Neutrophil (primary cell): ENCODE measurements around the gene ARHGAP19.
A peak's percentile ranks its signal among the peaks of the same experiment; 100 is the strongest.

Experiments
- H3K27ac ChIP-seq: fragments of 200-600 bp; sonication (generic); 2 replicates; pipeline ENCODE4 v1.5.1; 2016; ENCODE audit warnings: mild to moderate bottlenecking, moderate library complexity
- H3K27me3 ChIP-seq: fragments of 200-600 bp; sonication (generic); 2 replicates; pipeline ENCODE4 v1.6.0; 2016; ENCODE audit warnings: mild to moderate bottlenecking
- H3K36me3 ChIP-seq: fragments of 200-600 bp; sonication (generic); 2 replicates; pipeline ENCODE4 v1.5.1; 2017
- H3K4me1 ChIP-seq, 2 experiments: fragments of 200-600 bp in 1 of 2; sonication (generic) in 1 of 2; 1 replicate in 1 of 2; 2 replicates in 1 of 2; pipeline versions ENCODE4 v1.5.1 to v1.6.1; 2013 to 2016; ENCODE audit warnings: low read depth in 1 of 2, low read length in 1 of 2, mild to moderate bottlenecking in 1 of 2, moderate library complexity in 1 of 2; ENCODE audit not compliant: control insufficient read depth in 1 of 2, insufficient read depth in 1 of 2
- H3K4me3 ChIP-seq, 2 experiments: fragments of 200-600 bp in 1 of 2; sonication (generic) in 1 of 2; 1 replicate in 1 of 2; 2 replicates in 1 of 2; pipeline ENCODE4 v1.5.1; 2013 to 2016; ENCODE audit warnings: low read depth in 1 of 2, low read length in 1 of 2, mild to moderate bottlenecking in 1 of 2, moderate library complexity in 1 of 2
- H3K9me3 ChIP-seq: fragments of 200-600 bp; sonication (generic); 2 replicates; pipeline ENCODE4 v1.5.1; 2016
- CTCF ChIP-seq: fragments of 200-600 bp; sonication (generic); IDR thresholded peaks from 2 replicates; pipeline ENCODE4 v1.5.1; 2016; ENCODE audit warnings: antibody characterized with exemption

Gene ARHGAP19

GRCh38 chr10:97243836-97244235 lies 48.6 kb downstream of the ARHGAP19 start:
- peaks cover 76% of the 10 kb centered on the region for H3K36me3 ChIP-seq
- no peak overlapping the region for H3K4me3 ChIP-seq

GRCh38 chr10:97238855-97239254 lies 53.6 kb downstream of the ARHGAP19 start:
- Histone ChIP-seq H3K27ac (no peak overlapping the region), H3K27me3 (no peaks in the 10 kb centered on the region), H3K36me3 (peaks cover 76% of the 10 kb centered on the region), H3K4me3 (no peak overlapping the region), H3K9me3 (no peaks in the 10 kb centered on the region), H3K4me1 (peaks cover 0 to 6% of the 10 kb centered on the region in 2 experiments)
- TF ChIP-seq CTCF = no peak

More at GRCh38 chr10:97243836-97244235, 48.6 kb downstream of the ARHGAP19 start:
- no peaks in the 10 kb centered on the region for H3K4me1 ChIP-seq
- TF ChIP-seq CTCF = no peak
- no peak overlapping the region for H3K27ac ChIP-seq
- H3K27me3 ChIP-seq = no peaks in the 10 kb centered on the region
- H3K9me3 ChIP-seq = no peaks in the 10 kb centered on the region

GRCh38 chr10:97235353-97235752 lies 57.1 kb downstream of the ARHGAP19 start:
- Histone ChIP-seq H3K27me3 (no peaks in the 10 kb centered on the region), H3K4me3 (no peak overlapping the region), H3K4me1 (peaks cover 0 to 6% of the 10 kb centered on the region in 2 experiments), H3K36me3 (peaks cover 72% of the 10 kb centered on the region), H3K27ac (no peak overlapping the region), H3K9me3 (no peaks in the 10 kb centered on the region)
- TF ChIP-seq CTCF = no peak

- Histone ChIP-seq H3K4me1 (peaks cover 0 to 6% of the 10 kb centered on the region in 2 experiments), H3K36me3 (peaks cover 75% of the 10 kb centered on the region), H3K27me3 (no peaks in the 10 kb centered on the region)
Measured at GRCh38 chr10:97234400-97234799, 58.0 kb downstream of the ARHGAP19 start.

GRCh38 chr10:97230146-97230545 lies 62.3 kb downstream of the ARHGAP19 start:
- no peak overlapping the region for H3K4me3 ChIP-seq
- no peak for TF ChIP-seq CTCF
- no peak overlapping the region for H3K27ac ChIP-seq
- peaks cover 0 to 6% of the 10 kb centered on the region in 2 experiments for H3K4me1 ChIP-seq
- H3K9me3 ChIP-seq = no peaks in the 10 kb centered on the region
- no peaks in the 10 kb centered on the region for H3K27me3 ChIP-seq
- peaks cover 78% of the 10 kb centered on the region for H3K36me3 ChIP-seq

More at GRCh38 chr10:97234400-97234799, 58.0 kb downstream of the ARHGAP19 start:
- Histone ChIP-seq H3K27ac (peak overlapping the region; percentile 42), H3K9me3 (no peaks in the 10 kb centered on the region), H3K4me3 (no peak overlapping the region)
- TF ChIP-seq CTCF = peak; percentile 28
